ENCODE measurements around the gene EEF1A2.

EEF1A2 gene

GRCh38 chr20:63471981-63472831, 26.7 kb downstream of the EEF1A2 start, which contains the start of gene KCNQ2:
KCNQ2 (minus strand) TSS chr20:63472655; CDS start chr20:63472463, 192 bp downstream.
- no peak within 1 kb of the TSS for H3K4me3 ChIP-seq (ENCODE audit: low read length)
- TF ChIP-seq ZNF274 (IDR thresholded peaks at IDR 0.05; ENCODE audit: low read depth, low read length) = no peak

- H3K4me3 ChIP-seq (ENCODE audit: low read length) = no peak overlapping the region
- TF ChIP-seq ZNF274 (IDR thresholded peaks at IDR 0.05; ENCODE audit: low read depth, low read length) = no peak
Measured at GRCh38 chr20:63471717-63471980, 27.2 kb downstream of the EEF1A2 start.

- TF ChIP-seq ZNF274 (IDR thresholded peaks at IDR 0.05; ENCODE audit: low read depth, low read length) = no peak
- H3K4me3 ChIP-seq (ENCODE audit: low read length) = no peak overlapping the region
Measured at GRCh38 chr20:63471002-63471716, 27.7 kb downstream of the EEF1A2 start.

- TF ChIP-seq ZNF274 (IDR thresholded peaks at IDR 0.05; ENCODE audit: low read depth, low read length) = no peak
- no peak overlapping the region for H3K4me3 ChIP-seq (ENCODE audit: low read length)
Measured at GRCh38 chr20:63470410-63470809, 28.5 kb downstream of the EEF1A2 start.

- no peak overlapping the region for H3K4me3 ChIP-seq (ENCODE audit: low read length)
- no peak for TF ChIP-seq ZNF274 (IDR thresholded peaks at IDR 0.05; ENCODE audit: low read depth, low read length)
Measured at GRCh38 chr20:63469713-63470101, 29.2 kb downstream of the EEF1A2 start.

GRCh38 chr20:63469019-63469712, 29.7 kb downstream of the EEF1A2 start:
- no peak overlapping the region for H3K4me3 ChIP-seq (ENCODE audit: low read length)
- no peak for TF ChIP-seq ZNF274 (IDR thresholded peaks at IDR 0.05; ENCODE audit: low read depth, low read length)

- no peak for TF ChIP-seq ZNF274 (IDR thresholded peaks at IDR 0.05; ENCODE audit: low read depth, low read length)
- H3K4me3 ChIP-seq (ENCODE audit: low read length) = no peak overlapping the region
Measured at GRCh38 chr20:63468421-63468820, 30.5 kb downstream of the EEF1A2 start.

GRCh38 chr20:63467294-63468083, 31.4 kb downstream of the EEF1A2 start:
- H3K4me3 ChIP-seq (ENCODE audit: low read length) = no peak overlapping the region

GRCh38 chr20:63466861-63467260, 32.0 kb downstream of the EEF1A2 start:
- no peak overlapping the region for H3K4me3 ChIP-seq (ENCODE audit: low read length)
- no peak for TF ChIP-seq ZNF274 (IDR thresholded peaks at IDR 0.05; ENCODE audit: low read depth, low read length)

More at GRCh38 chr20:63467294-63468083, 31.4 kb downstream of the EEF1A2 start:
- TF ChIP-seq ZNF274 (IDR thresholded peaks at IDR 0.05; ENCODE audit: low read depth, low read length) = no peak

- H3K4me3 ChIP-seq (ENCODE audit: low read length) = no peak overlapping the region
- no peak for TF ChIP-seq ZNF274 (IDR thresholded peaks at IDR 0.05; ENCODE audit: low read depth, low read length)
Measured at GRCh38 chr20:63466250-63466825, 32.5 kb downstream of the EEF1A2 start.

- H3K4me3 ChIP-seq (ENCODE audit: low read length) = no peak overlapping the region
- TF ChIP-seq ZNF274 (IDR thresholded peaks at IDR 0.05; ENCODE audit: low read depth, low read length) = no peak
Measured at GRCh38 chr20:63465380-63466249, 33.3 kb downstream of the EEF1A2 start.

- TF ChIP-seq ZNF274 (IDR thresholded peaks at IDR 0.05; ENCODE audit: low read depth, low read length) = no peak
- no peak overlapping the region for H3K4me3 ChIP-seq (ENCODE audit: low read length)
Measured at GRCh38 chr20:63464289-63464635, 34.6 kb downstream of the EEF1A2 start.
